NT2/D1 (cell line): ENCODE results near the gene ROPN1L.

Experiments
- SUZ12 ChIP-seq: IDR thresholded peaks from 2 replicates; pipeline ENCODE4 v1.6.1; 2011; ENCODE audit not compliant: insufficient read length, insufficient read depth; ENCODE audit errors: extremely low read depth
- YY1 ChIP-seq: IDR thresholded peaks from 2 replicates; pipeline ENCODE4 v1.6.1; 2011; ENCODE audit not compliant: insufficient read length, insufficient read depth
- ZNF274 ChIP-seq: IDR thresholded peaks from 2 replicates; pipeline ENCODE4 v1.6.1; 2011; ENCODE audit warnings: mild to moderate bottlenecking, low read depth, low read length

DNA sequence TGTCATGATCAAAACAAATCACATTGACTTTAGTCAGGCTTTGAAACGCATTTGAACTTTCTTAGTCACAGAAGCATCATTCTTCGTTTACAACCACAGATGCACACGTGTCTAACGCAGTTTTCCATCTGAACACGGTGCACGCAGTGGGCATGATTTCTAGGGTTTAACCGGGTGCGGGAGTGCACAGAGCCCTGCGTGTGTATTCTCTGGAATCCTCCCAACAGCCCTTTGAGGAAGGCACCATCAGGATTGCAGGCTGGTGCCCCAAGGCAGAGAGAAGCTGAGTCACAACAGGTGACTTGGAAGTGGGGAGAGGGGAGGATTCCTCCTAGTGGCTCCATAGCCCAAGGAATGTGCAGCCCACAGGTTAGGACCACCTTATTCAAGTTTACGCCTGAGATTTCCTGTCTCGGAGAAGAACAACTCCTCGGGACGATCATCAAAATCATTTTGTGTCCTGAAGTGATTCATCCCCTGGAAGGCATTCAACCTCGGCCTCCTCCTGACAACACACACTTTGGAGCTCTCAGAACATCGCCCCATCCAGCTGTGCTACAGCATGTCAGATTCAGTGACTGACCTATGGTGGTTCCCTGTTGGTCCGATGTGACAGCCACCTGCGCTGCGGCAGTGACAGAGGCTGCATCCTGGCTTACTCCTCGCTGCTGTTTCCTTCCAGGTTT, 13.1 kb downstream of the ROPN1L start:
- TF ChIP-seq SUZ12, result no peak
- TF ChIP-seq YY1, result no peak
- TF ChIP-seq ZNF274, result no peak
